Spinal cord (tissue), 10 donors: ENCODE results near the gene PCARE. TPM values are rescaled to one million over a fixed set of nuclear protein-coding genes. Genes with fewer than 3 reads are reported as not detected.
A peak's percentile ranks its signal among the peaks of the same experiment; 100 is the strongest.

Source experiments
- DNase-seq, 6 donors: peaks; one replicate each; pipeline versions ENCODE4 v3.0.0 to v3.0.0-alpha.2; 2013 to 2015; ENCODE audit warnings: low spot score in 6 of 6, low read depth in 4 of 6
- H3K27ac ChIP-seq: one replicate; pipeline ENCODE4 v1.5.1; 2013; ENCODE audit warnings: low read depth, low read length, control low read depth
- H3K27me3 ChIP-seq: one replicate; pipeline ENCODE4 v1.6.1; 2013; ENCODE audit warnings: low read length; ENCODE audit not compliant: control insufficient read depth, insufficient read depth
- H3K36me3 ChIP-seq: one replicate; pipeline ENCODE4 v1.6.1; 2013; ENCODE audit warnings: low read length; ENCODE audit not compliant: control insufficient read depth, insufficient read depth
- H3K4me1 ChIP-seq: one replicate; pipeline ENCODE4 v1.6.1; 2013; ENCODE audit warnings: low read length; ENCODE audit not compliant: control insufficient read depth, insufficient read depth
- H3K4me3 ChIP-seq: one replicate; pipeline ENCODE4 v1.5.1; 2013; ENCODE audit warnings: low read depth, low read length, control low read depth
- H3K9me3 ChIP-seq: one replicate; pipeline ENCODE4 v1.6.1; 2013; ENCODE audit warnings: low read length; ENCODE audit not compliant: control insufficient read depth, insufficient read depth
- WGBS: methylation state at CpG from one replicate; pipeline ENCODE4 v1.1.5; 2013; ENCODE audit warnings: missing lambda C conversion rate; ENCODE audit not compliant: insufficient coverage; 5-methylcytosine and 5-hydroxymethylcytosine counted together
- polyA plus RNA-seq, 2 donors: library from polyadenylated mRNA; unstranded; fragments of 120-200 nt; gene quantifications; one replicate each; pipeline ENCODE4 v1.2.1, GENCODE V29; 2013; ENCODE audit not compliant: insufficient read length in 2 of 2
- total RNA-seq, 2 donors: library from RNA; depleted of rRNA in 1 of 2; stranded (reverse); fragments of 120-200 nt in 1 of 2; fragments of >200 nt in 1 of 2; gene quantifications; one replicate each; pipeline versions ENCODE4 v1.2.3 to v1.2.4, GENCODE V29; 2013 to 2014
- donor health status: healthy.

PCARE gene
- total and polyA plus RNA-seq, 4 donors = 0.06 TPM; not detected in 3

GRCh38 chr2:29033172-29033571 lies 41.2 kb downstream of the PCARE start:
- Histone ChIP-seq H3K9me3 (no peaks in the 10 kb centered on the region), H3K27ac (no peak overlapping the region), H3K4me1 (no peaks in the 10 kb centered on the region), H3K4me3 (no peak overlapping the region), H3K27me3 (no peaks in the 10 kb centered on the region), H3K36me3 (peaks cover 6% of the 10 kb centered on the region)
- WGBS = 89% methylated on average over 2 of the region's 2 CpGs
- DNase-seq = no peak

GRCh38 chr2:29032189-29032588 lies 42.1 kb downstream of the PCARE start:
- Histone ChIP-seq H3K36me3 (peaks cover 7% of the 10 kb centered on the region), H3K27me3 (no peaks in the 10 kb centered on the region), H3K4me3 (no peak overlapping the region), H3K27ac (no peak overlapping the region), H3K4me1 (no peaks in the 10 kb centered on the region), H3K9me3 (no peaks in the 10 kb centered on the region)
- WGBS = 94% methylated on average over 3 of the region's 5 CpGs
- DNase-seq = no peak

- DNase-seq = no peak
- no peaks in the 10 kb centered on the region for H3K9me3 ChIP-seq
- H3K27me3 ChIP-seq = no peaks in the 10 kb centered on the region
- no peaks in the 10 kb centered on the region for H3K4me1 ChIP-seq
- H3K36me3 ChIP-seq = peaks cover 7% of the 10 kb centered on the region
- H3K27ac ChIP-seq = no peak overlapping the region
- no peak overlapping the region for H3K4me3 ChIP-seq
Observed at GRCh38 chr2:29031046-29031445, 43.3 kb downstream of the PCARE start.

GRCh38 chr2:29025711-29026110 lies 48.6 kb downstream of the PCARE start:
- Histone ChIP-seq H3K4me1 (peaks cover 30% of the 10 kb centered on the region), H3K27me3 (no peaks in the 10 kb centered on the region), H3K36me3 (peaks cover 5% of the 10 kb centered on the region), H3K27ac (no peak overlapping the region), H3K9me3 (no peaks in the 10 kb centered on the region), H3K4me3 (no peak overlapping the region)
- DNase-seq = no peak
- WGBS = 71% methylated on average over 3 of the region's 3 CpGs

GRCh38 chr2:29024882-29025430 lies 49.4 kb downstream of the PCARE start:
- H3K4me1 ChIP-seq = peaks cover 34% of the 10 kb centered on the region
- peaks cover 5% of the 10 kb centered on the region for H3K36me3 ChIP-seq
- H3K4me3 ChIP-seq = no peak overlapping the region
- WGBS = 75% methylated on average over 2 of the region's 4 CpGs
- H3K27ac ChIP-seq = no peak overlapping the region
- DNase-seq = no peak
- no peaks in the 10 kb centered on the region for H3K9me3 ChIP-seq
- no peaks in the 10 kb centered on the region for H3K27me3 ChIP-seq

- Histone ChIP-seq H3K9me3 (no peaks in the 10 kb centered on the region), H3K36me3 (peaks cover 3% of the 10 kb centered on the region), H3K27ac (no peak overlapping the region), H3K4me3 (no peak overlapping the region), H3K4me1 (peaks cover 34% of the 10 kb centered on the region), H3K27me3 (no peaks in the 10 kb centered on the region)
- 83% methylated on average over 4 of the region's 4 CpGs for WGBS
- no peak for DNase-seq
Observed at GRCh38 chr2:29023188-29023587, 51.1 kb downstream of the PCARE start.

- Histone ChIP-seq H3K27me3 (no peaks in the 10 kb centered on the region), H3K27ac (no peak overlapping the region), H3K4me3 (no peak overlapping the region), H3K4me1 (peaks cover 34% of the 10 kb centered on the region), H3K9me3 (no peaks in the 10 kb centered on the region), H3K36me3 (peaks cover 4% of the 10 kb centered on the region)
- WGBS = 20% methylated on average over 2 of the region's 6 CpGs
- DNase-seq = peak; percentile 41 to 88 (median 66)
Observed at GRCh38 chr2:29022679-29023078, 51.6 kb downstream of the PCARE start.

- no peak for DNase-seq
- Histone ChIP-seq H3K27ac (no peak overlapping the region), H3K36me3 (peaks cover 6% of the 10 kb centered on the region), H3K4me1 (peaks cover 34% of the 10 kb centered on the region), H3K9me3 (no peaks in the 10 kb centered on the region), H3K27me3 (no peaks in the 10 kb centered on the region), H3K4me3 (no peak overlapping the region)
- 98% methylated on average over 8 of the region's 11 CpGs for WGBS
Observed at GRCh38 chr2:29021886-29022285, 52.4 kb downstream of the PCARE start.

- H3K4me3 ChIP-seq = no peak overlapping the region
- no peaks in the 10 kb centered on the region for H3K9me3 ChIP-seq
- 92% methylated on average over 19 of the region's 19 CpGs for WGBS
- H3K27ac ChIP-seq = no peak overlapping the region
- H3K4me1 ChIP-seq = peaks cover 34% of the 10 kb centered on the region
- H3K27me3 ChIP-seq = no peaks in the 10 kb centered on the region
- peaks cover 3% of the 10 kb centered on the region for H3K36me3 ChIP-seq
- no peak for DNase-seq
Observed at GRCh38 chr2:29017716-29018435, 56.4 kb downstream of the PCARE start.

GRCh38 chr2:29016504-29016903 lies 57.8 kb downstream of the PCARE start:
- no peak for DNase-seq
- Histone ChIP-seq H3K4me3 (no peak overlapping the region), H3K27ac (no peak overlapping the region), H3K36me3 (peaks cover 3% of the 10 kb centered on the region), H3K4me1 (peaks cover 34% of the 10 kb centered on the region), H3K9me3 (no peaks in the 10 kb centered on the region), H3K27me3 (no peaks in the 10 kb centered on the region)
- WGBS = 77% methylated on average over 5 of the region's 5 CpGs
